Mesenchymal stem cell (in vitro differentiated cells and primary cell): ENCODE results near the gene IGSF9B.

ENCODE experiments used
- DNase-seq: peaks from one replicate; pipeline ENCODE4 v3.0.0-alpha.2; 2013
- H2AFZ ChIP-seq: one replicate; pipeline ENCODE4 v1.6.1; 2013; ENCODE audit warnings: low read depth, mild to moderate bottlenecking, control low read depth, inconsistent platforms, low read length, moderate library complexity
- H2AK5ac ChIP-seq: 2 replicates; pipeline ENCODE4 v1.6.1; 2013; ENCODE audit warnings: low read length, moderate library complexity, mild to moderate bottlenecking, inconsistent platforms; ENCODE audit not compliant: severe bottlenecking
- H2BK120ac ChIP-seq: one replicate; pipeline ENCODE4 v1.6.1; 2013; ENCODE audit warnings: low read depth, mild to moderate bottlenecking, inconsistent platforms, low read length, moderate library complexity
- H2BK12ac ChIP-seq, 2 experiments: one replicate each; pipeline ENCODE4 v1.6.1; 2013; ENCODE audit warnings: inconsistent platforms in 2 of 2, low read length in 2 of 2, mild to moderate bottlenecking in 2 of 2, moderate library complexity in 2 of 2, control low read depth in 1 of 2
- H2BK15ac ChIP-seq: one replicate; pipeline ENCODE4 v1.6.1; 2013; ENCODE audit warnings: mild to moderate bottlenecking, low read depth, inconsistent platforms; ENCODE audit not compliant: poor library complexity, severe bottlenecking
- H2BK5ac ChIP-seq: 2 replicates; pipeline ENCODE4 v1.6.1; 2013; ENCODE audit warnings: low read depth, mild to moderate bottlenecking, low read length, control low read depth, inconsistent platforms; ENCODE audit not compliant: poor library complexity, severe bottlenecking
- H3K14ac ChIP-seq, 2 experiments: one replicate each; pipeline ENCODE4 v1.6.1; 2013; ENCODE audit warnings: inconsistent platforms in 2 of 2, low read length in 2 of 2, control low read depth in 1 of 2, mild to moderate bottlenecking in 1 of 2, moderate library complexity in 1 of 2
- H3K18ac ChIP-seq, 2 experiments: one replicate each; pipeline ENCODE4 v1.6.1; 2013; ENCODE audit warnings: inconsistent platforms in 2 of 2, low read length in 2 of 2, control low read depth in 1 of 2, low read depth in 1 of 2, mild to moderate bottlenecking in 1 of 2
- H3K23ac ChIP-seq, 2 experiments: one replicate each; pipeline ENCODE4 v1.6.1; 2013; ENCODE audit warnings: inconsistent platforms in 2 of 2, low read length in 2 of 2, mild to moderate bottlenecking in 2 of 2, moderate library complexity in 2 of 2, control low read depth in 1 of 2
- H3K27ac ChIP-seq: 2 replicates; pipeline ENCODE4 v1.5.1; 2013; ENCODE audit warnings: mild to moderate bottlenecking, moderate library complexity, low read length, control low read depth, inconsistent platforms; ENCODE audit not compliant: poor library complexity, severe bottlenecking
- H3K27me3 ChIP-seq, 2 experiments: 2 replicates each; pipeline versions ENCODE4 v1.6.1 to v1.7.0; 2013; ENCODE audit warnings: low read length in 2 of 2, mild to moderate bottlenecking in 2 of 2, moderate library complexity in 2 of 2, control low read depth in 1 of 2, inconsistent platforms in 1 of 2; ENCODE audit not compliant: control insufficient read depth in 1 of 2, insufficient read depth in 1 of 2
- H3K36me3 ChIP-seq, 2 experiments: 2 replicates each; pipeline versions ENCODE4 v1.6.1 to v1.7.0; 2013; ENCODE audit warnings: low read length in 2 of 2, control low read depth in 1 of 2, inconsistent platforms in 1 of 2, low read depth in 1 of 2, mild to moderate bottlenecking in 1 of 2; ENCODE audit not compliant: insufficient read depth in 2 of 2, control insufficient read depth in 1 of 2
- H3K4ac ChIP-seq, 2 experiments: one replicate each; pipeline ENCODE4 v1.6.1; 2013; ENCODE audit warnings: inconsistent platforms in 2 of 2, low read length in 2 of 2, mild to moderate bottlenecking in 2 of 2, moderate library complexity in 2 of 2, control low read depth in 1 of 2, low read depth in 1 of 2
- H3K4me1 ChIP-seq: 2 replicates; pipeline ENCODE4 v1.6.1; 2013; ENCODE audit warnings: low read depth, low read length, control low read depth; ENCODE audit not compliant: control insufficient read depth, insufficient read depth
- H3K4me2 ChIP-seq: 2 replicates; pipeline ENCODE4 v1.6.1; 2013; ENCODE audit warnings: low read length, mild to moderate bottlenecking, inconsistent platforms; ENCODE audit not compliant: poor library complexity, severe bottlenecking
- H3K4me3 ChIP-seq, 2 experiments: 2 replicates each; pipeline versions ENCODE4 v1.5.1 to v1.7.0; 2013; ENCODE audit warnings: low read length in 2 of 2, mild to moderate bottlenecking in 2 of 2, control low read depth in 1 of 2, low read depth in 1 of 2; ENCODE audit not compliant: insufficient read depth in 1 of 2
- H3K79me1 ChIP-seq: replicated peaks from 2 replicates; pipeline ENCODE4 v1.6.1; 2013; ENCODE audit warnings: mild to moderate bottlenecking, control low read depth, low read length, inconsistent platforms; ENCODE audit not compliant: poor library complexity, severe bottlenecking
- H3K9ac ChIP-seq: 2 replicates; pipeline ENCODE4 v1.7.0; 2013; ENCODE audit warnings: mild to moderate bottlenecking, low read length, moderate library complexity
- H3K9me3 ChIP-seq: 2 replicates; pipeline ENCODE4 v1.7.0; 2013; ENCODE audit warnings: mild to moderate bottlenecking, low read length; ENCODE audit not compliant: control insufficient read depth
- H4K8ac ChIP-seq: one replicate; pipeline ENCODE4 v1.6.1; 2013; ENCODE audit warnings: inconsistent platforms, mild to moderate bottlenecking, low read length, moderate library complexity
- H4K91ac ChIP-seq: one replicate; pipeline ENCODE4 v1.6.1; 2013; ENCODE audit warnings: mild to moderate bottlenecking, low read length, inconsistent platforms
- WGBS: methylation state at CpG from one replicate; pipeline ENCODE4 v1.1.7; 2013; ENCODE audit warnings: mixed read lengths; 5-methylcytosine and 5-hydroxymethylcytosine counted together

The IGSF9B gene

DNA sequence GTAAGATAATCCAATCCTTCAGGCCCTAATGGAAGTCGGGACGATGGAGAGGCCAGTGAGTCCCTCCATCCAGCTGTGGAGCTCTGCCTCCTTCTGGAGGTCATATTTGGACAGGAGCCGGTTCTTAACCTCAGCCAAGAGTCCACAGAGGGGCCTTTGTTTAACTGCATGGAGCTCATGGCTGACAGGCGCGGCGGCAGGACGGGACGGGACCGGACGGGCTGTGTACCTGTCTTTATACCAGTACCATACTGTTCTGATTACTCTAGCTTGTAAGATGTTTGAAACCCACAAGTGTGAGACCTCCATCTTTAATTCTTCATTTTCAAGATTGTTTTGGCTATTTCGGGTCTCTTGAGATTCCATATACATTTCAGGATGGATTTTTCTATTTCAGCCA is 91.3 kb downstream of the IGSF9B start:
- H3K4ac ChIP-seq, result no peak overlapping the region
- H3K36me3 ChIP-seq, result no peaks in the 10 kb centered on the region
- no peak overlapping the region for H2AK5ac ChIP-seq
- H3K27me3 ChIP-seq, result no peaks in the 10 kb centered on the region
- H4K8ac ChIP-seq, result no peak overlapping the region
- H3K18ac ChIP-seq, result no peak overlapping the region
- H3K4me3 ChIP-seq, result no peak overlapping the region
- no peak overlapping the region for H3K14ac ChIP-seq
- H3K23ac ChIP-seq, result no peak overlapping the region
- H3K9me3 ChIP-seq, result no peaks in the 10 kb centered on the region
- H2BK15ac ChIP-seq, result no peak overlapping the region
- H3K4me2 ChIP-seq, result no peak overlapping the region
- H2BK120ac ChIP-seq, result no peak overlapping the region
- H2BK5ac ChIP-seq, result no peak overlapping the region
- no peak overlapping the region for H2AFZ ChIP-seq
- no peak overlapping the region for H3K9ac ChIP-seq
- no peaks in the 10 kb centered on the region for H3K4me1 ChIP-seq
- H2BK12ac ChIP-seq, result no peak overlapping the region
- no peak overlapping the region for H4K91ac ChIP-seq
- no peak overlapping the region for H3K27ac ChIP-seq
- H3K79me1 ChIP-seq, result no peaks in the 10 kb centered on the region
- WGBS, result 94% methylated on average over 10 of the region's 11 CpGs
- no peak for DNase-seq

DNA sequence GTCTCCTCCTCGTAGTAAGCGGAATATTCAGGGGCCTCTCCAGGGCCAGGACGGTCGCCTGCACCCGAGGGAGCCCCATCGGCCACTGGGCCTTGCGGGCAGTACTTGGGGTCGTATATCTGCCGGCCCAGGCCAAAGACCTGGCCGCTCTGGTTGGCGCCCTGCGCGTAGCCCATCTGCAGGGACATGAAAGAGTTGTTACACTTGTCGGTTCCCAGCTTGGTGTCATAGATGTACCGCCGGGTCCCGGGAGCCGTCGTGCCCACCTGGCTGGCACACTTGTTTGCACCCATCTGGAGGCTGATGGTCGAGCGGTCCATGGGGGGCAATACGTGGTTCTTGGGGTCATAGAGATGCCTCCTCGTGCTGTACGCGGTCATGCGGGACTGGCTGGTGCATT is 92.0 kb downstream of the IGSF9B start:
- Histone ChIP-seq H3K4me2 (no peak overlapping the region), H3K79me1 (no peaks in the 10 kb centered on the region), H4K91ac (no peak overlapping the region), H2BK15ac (no peak overlapping the region), H3K4me1 (no peaks in the 10 kb centered on the region), H2AFZ (no peak overlapping the region), H3K4me3 (no peak overlapping the region), H2BK120ac (no peak overlapping the region), H2AK5ac (no peak overlapping the region), H3K18ac (no peak overlapping the region), H3K9ac (no peak overlapping the region), H2BK12ac (no peak overlapping the region), H3K9me3 (no peaks in the 10 kb centered on the region), H3K14ac (no peak overlapping the region), H3K27me3 (no peaks in the 10 kb centered on the region), H3K4ac (no peak overlapping the region), H3K36me3 (no peaks in the 10 kb centered on the region), H3K23ac (no peak overlapping the region), H2BK5ac (no peak overlapping the region), H4K8ac (no peak overlapping the region), H3K27ac (no peak overlapping the region)
- DNase-seq, result no peak
- 94% methylated on average over 26 of the region's 26 CpGs for WGBS

DNA sequence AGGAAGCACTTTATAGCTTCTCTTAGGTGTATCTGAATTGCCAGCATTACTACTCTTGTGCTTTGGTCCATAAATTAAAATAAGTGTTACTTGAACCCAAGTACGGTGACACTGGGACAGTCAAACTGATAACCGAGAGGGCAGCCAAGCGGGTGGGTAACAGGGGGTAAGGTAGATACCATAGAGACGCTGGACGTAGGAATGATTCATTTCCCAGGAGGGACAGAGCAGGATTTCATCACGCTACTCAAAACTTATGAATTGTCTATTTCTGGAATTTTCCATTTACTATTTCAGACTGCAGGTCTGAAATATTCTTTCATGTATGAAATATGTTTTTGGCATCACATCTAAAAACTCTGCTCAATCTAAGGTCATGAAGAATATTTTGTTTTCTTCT is 96.6 kb downstream of the IGSF9B start:
- Histone ChIP-seq H4K8ac (no peak overlapping the region), H3K14ac (no peak overlapping the region)

More for the DNA sequence above, 96.6 kb downstream of the IGSF9B start:
- DNase-seq, result no peak
- Histone ChIP-seq H3K79me1 (no peaks in the 10 kb centered on the region), H3K4me3 (no peak overlapping the region), H3K27me3 (no peaks in the 10 kb centered on the region), H2BK5ac (no peak overlapping the region), H2AFZ (no peak overlapping the region), H3K23ac (no peak overlapping the region), H3K4me2 (no peak overlapping the region), H4K91ac (no peak overlapping the region), H3K9me3 (no peaks in the 10 kb centered on the region), H2BK120ac (no peak overlapping the region), H3K18ac (no peak overlapping the region), H3K27ac (no peak overlapping the region), H3K9ac (no peak overlapping the region), H3K4me1 (no peaks in the 10 kb centered on the region), H3K36me3 (no peaks in the 10 kb centered on the region), H2BK15ac (no peak overlapping the region), H3K4ac (no peak overlapping the region), H2BK12ac (no peak overlapping the region), H2AK5ac (no peak overlapping the region)
- 77% methylated on average over 3 of the region's 6 CpGs for WGBS
